Uterus (tissue), 2 donors: Measurements from ENCODE around the gene HSPA1A.

Experiments
- POLR2A ChIP-seq, 2 donors: fragments of 450-650 bp; IDR thresholded peaks; one replicate each; pipeline ENCODE4 v1.6.1; 2016; ENCODE audit warnings: antibody characterized with exemption in 2 of 2, mild to moderate bottlenecking in 1 of 2, moderate library complexity in 1 of 2
- TF ChIP-seq, protein P1 (sequence below), 4 experiments: fragments of 200-600 bp in 2 of 4; fragments of 450-650 bp in 2 of 4; sonication (generic) in 2 of 4; IDR thresholded peaks; one replicate each; pipeline ENCODE4 v1.5.1; 2016 to 2019; ENCODE audit warnings: antibody characterized with exemption in 4 of 4, mild to moderate bottlenecking in 2 of 4, moderate library complexity in 1 of 4

- TF ChIP-seq, protein P1, sequence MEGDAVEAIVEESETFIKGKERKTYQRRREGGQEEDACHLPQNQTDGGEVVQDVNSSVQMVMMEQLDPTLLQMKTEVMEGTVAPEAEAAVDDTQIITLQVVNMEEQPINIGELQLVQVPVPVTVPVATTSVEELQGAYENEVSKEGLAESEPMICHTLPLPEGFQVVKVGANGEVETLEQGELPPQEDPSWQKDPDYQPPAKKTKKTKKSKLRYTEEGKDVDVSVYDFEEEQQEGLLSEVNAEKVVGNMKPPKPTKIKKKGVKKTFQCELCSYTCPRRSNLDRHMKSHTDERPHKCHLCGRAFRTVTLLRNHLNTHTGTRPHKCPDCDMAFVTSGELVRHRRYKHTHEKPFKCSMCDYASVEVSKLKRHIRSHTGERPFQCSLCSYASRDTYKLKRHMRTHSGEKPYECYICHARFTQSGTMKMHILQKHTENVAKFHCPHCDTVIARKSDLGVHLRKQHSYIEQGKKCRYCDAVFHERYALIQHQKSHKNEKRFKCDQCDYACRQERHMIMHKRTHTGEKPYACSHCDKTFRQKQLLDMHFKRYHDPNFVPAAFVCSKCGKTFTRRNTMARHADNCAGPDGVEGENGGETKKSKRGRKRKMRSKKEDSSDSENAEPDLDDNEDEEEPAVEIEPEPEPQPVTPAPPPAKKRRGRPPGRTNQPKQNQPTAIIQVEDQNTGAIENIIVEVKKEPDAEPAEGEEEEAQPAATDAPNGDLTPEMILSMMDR (IDR thresholded peaks at IDR 0.05): no peak
- TF ChIP-seq POLR2A (IDR thresholded peaks at IDR 0.05): no peak
Measured at GRCh38 chr6:31836474-31837368, 21.4 kb downstream of the HSPA1A start.
